DMS 273 (cell line): Measurements from ENCODE around the gene FOXD3.
"Not testable (repeated sequence)": the region's sequence is repeated elsewhere in the genome, so short reads cannot be mapped to it uniquely, and the experiment has no call there.

Experiments used
- DNase-seq: peaks from one replicate; lab custom pipeline; 2025; ENCODE audit not compliant: unreplicated experiment; lab: John Stamatoyannopoulos, UW

The FOXD3 gene

DNA sequence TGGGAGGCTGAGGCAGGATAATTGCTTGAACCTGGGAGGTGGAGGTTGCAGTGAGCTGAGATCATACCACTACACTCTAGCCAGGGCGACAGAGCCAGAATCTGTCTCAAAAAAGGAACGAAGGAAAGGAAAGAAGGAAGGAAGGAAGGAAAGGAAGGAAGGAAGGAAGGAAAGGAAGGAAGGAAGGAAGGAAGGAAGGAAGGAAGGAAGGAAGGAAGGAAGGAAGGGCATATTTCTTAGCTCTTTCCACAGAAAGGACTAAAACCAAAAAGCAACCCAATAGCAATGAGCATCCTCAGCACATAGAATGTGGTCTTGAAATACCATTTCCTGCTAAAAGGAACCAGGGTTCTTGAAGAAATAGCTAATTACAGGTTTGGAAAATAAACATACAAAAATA is 33.9 kb downstream of the FOXD3 start:
- not testable (repeated sequence) for DNase-seq

DNA sequence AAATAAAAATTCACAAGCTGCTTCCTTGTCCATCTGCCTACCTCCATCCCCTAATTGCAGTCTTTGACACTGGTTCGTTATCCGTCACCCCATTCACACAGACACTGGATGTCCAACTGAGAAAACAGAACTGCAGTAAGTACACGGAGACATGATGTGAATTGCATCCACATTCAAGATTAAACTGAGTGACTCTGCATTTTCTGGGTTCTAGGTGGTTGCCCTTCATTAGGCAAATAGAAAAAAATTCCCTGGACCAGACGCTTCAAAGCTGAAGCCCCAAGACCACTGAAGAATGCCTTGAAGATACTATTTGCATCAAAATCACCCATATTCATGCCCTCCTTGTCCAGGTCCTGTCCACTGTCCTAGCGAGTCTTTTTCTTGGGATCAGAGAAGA is 37.2 kb downstream of the FOXD3 start:
- DNase-seq: no peak

DNA sequence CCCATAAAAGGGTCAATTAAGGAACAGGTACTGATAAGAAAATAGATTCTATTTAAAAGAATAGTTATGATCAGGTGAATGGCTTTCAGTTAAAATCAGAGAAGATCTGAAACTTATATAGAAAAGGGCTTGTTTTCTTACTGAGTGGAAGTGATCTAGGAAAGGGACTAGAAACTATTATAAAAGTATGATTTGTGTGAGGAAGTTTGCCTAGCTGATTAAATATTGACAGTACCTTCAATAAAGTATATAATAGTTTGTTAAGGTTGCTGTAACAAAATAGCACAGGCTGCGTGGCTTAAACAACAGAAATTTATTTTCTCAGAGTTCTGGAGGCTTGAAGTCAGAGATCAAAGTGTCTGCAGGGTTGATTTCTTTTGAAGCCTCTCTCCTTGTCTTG is 39.7 kb downstream of the FOXD3 start:
- no peak for DNase-seq

DNA sequence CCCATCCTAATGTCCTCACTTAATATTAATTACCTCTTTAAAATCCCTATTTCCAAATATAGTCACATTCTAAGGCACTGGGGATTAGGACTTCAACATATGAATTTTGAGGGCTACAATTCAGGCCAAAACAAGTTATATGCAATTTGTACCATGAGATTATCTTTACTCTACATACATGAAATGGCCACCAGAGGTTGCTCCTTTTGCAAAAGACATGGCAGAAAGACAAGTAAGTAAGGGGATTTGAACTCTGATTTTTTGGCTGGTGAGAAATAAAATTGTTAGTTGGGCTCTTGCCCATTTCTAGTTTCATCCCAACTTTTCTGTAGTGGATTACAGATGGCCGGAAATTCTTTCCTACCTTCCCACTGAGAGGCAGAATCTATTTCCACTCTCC is 40.2 kb downstream of the FOXD3 start:
- DNase-seq: no peak

DNA sequence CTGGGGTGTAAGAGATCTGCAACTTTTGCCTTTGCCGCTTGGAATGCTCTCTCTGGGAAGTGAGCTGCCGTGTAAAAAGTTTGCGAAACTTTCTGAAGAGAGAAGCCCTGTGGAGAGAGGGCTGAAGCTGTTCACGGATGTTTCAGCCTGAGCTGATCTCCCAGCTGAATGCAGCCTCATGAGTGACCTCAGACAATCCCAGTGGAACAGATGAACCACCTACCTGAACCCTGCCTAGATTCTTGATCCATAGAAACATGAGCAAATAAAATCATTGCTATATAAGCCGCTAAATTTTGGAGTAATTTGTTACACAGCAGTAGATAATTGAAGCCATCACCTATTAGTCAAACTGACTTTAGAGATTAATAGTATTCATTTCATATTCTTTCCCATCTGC is 40.6 kb downstream of the FOXD3 start:
- no peak for DNase-seq

DNA sequence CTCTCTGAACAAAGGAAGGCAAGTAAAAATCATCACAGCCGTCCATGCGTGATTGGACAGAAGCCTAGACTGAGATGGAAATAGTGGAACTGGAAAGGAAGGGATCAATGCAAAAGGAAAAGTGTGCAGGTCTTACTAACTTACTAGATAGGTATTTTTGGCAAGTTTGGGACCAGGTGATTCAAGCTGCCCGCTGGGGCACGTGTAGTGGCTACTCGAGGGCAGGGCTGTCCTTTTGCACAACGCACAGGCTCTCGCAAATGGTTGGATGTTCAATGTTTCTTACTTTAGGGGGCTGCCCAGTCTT is 44.5 kb downstream of the FOXD3 start:
- DNase-seq: no peak

DNA sequence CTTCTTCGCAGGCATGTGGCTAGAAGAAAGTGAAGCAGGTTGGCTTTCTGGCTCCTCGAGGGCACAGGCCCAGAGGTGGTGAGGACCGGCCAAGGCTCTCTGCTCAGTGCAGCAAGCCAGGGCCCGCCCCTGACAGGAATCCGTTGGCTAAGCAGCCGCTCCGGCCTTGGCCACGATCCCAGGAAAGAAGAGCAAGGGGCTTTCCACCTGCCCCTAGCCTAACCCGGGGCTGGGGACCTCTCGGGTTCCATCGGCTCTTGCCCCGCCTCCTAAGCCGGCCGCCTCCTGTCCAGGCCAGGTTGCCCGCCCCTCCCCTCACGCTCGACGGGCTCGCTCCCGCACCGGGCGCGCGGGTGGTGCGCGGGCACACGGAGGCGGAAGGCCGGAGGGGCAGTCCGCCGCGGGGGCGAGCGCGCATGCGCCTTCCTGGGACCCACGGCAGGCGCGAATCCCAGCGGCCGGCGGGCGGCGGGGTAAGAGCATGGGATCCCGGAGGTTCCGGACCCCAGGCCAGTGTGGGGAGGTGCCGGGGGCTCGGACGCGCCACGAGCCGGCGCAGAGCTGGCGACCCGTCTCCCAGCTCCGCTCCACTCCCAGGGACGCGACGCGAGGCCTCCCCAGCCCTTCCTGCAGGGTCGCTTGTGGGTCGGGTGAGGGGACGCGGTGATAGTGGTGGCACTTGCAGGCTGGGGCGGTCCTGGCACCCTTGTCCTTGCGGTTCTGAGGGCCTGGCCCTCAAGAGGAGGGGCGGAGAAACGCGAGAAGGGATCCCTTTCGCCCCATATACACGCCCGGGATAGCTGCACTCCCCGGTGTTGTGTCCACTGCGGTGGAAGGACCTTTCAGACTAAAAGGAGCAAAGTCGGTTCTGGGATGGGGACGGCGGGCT is 45.1 kb downstream of the FOXD3 start, which contains the start of gene ALG6:
Gene ALG6, plus strand, starts transcription at position 413 of the 889 bp plus-strand sequence. CDS start 3,351 bp downstream, outside the sequence.
- peak; percentile 99 for DNase-seq

DNA sequence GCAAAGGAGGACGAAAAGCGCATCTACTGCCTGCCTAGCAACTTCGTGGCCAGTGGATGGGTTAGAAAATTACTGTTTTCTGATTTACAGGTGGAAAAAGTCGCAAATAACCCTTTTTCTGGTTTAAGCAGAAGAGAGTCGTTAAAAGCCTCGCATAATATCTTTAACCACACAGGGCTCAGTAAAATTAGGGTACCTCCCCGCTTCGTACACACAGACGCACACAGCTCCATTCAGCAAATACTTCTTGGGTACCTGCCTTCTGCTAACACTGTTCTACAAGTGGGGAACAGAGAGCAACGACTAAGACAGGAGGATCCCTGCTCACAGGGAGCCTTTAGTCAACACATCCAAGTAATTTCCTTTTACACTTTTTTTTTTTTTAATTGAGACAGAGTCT is 45.8 kb downstream of the FOXD3 start:
- peak; percentile 45 for DNase-seq
